Measurements from ENCODE around the gene FAM25C.
"Not testable (repeated sequence)": the region's sequence is repeated elsewhere in the genome, so short reads cannot be mapped to it uniquely, and the experiment has no call there.

Gene FAM25C

GRCh38 chr10:47999691-48000090, at the start of gene FAM25C:
Gene FAM25C, minus strand, starts transcription at chr10:47999791. Its CDS starts 26 bp downstream, at chr10:47999765.
- H3K27ac ChIP-seq, result not testable (repeated sequence)

GRCh38 chr10:48044557-48044956, 45.0 kb upstream of the FAM25C start:
- H3K27ac ChIP-seq, result not testable (repeated sequence)

- H3K27ac ChIP-seq, result not testable (repeated sequence)
Observed at GRCh38 chr10:48031390-48031789, 31.8 kb upstream of the FAM25C start.

- not testable (repeated sequence) for H3K27ac ChIP-seq
Observed at GRCh38 chr10:48002306-48002705, 2.7 kb upstream of the FAM25C start.

- not testable (repeated sequence) for H3K27ac ChIP-seq
Observed at GRCh38 chr10:47994045-47994444, 5.5 kb downstream of the FAM25C start.

GRCh38 chr10:47992560-47992959, 7.0 kb downstream of the FAM25C start:
- H3K27ac ChIP-seq, result not testable (repeated sequence)

- not testable (repeated sequence) for H3K27ac ChIP-seq
Observed at GRCh38 chr10:47991706-47992105, 7.9 kb downstream of the FAM25C start.

- H3K27ac ChIP-seq, result not testable (repeated sequence)
Observed at GRCh38 chr10:47990097-47990496, 9.5 kb downstream of the FAM25C start.

- not testable (repeated sequence) for H3K27ac ChIP-seq
Observed at GRCh38 chr10:47989542-47989950, 10.0 kb downstream of the FAM25C start.

- H3K27ac ChIP-seq, result not testable (repeated sequence)
Observed at GRCh38 chr10:47988718-47989541, 10.7 kb downstream of the FAM25C start.

- H3K27ac ChIP-seq, result not testable (repeated sequence)
Observed at GRCh38 chr10:47987952-47988351, 11.6 kb downstream of the FAM25C start.

GRCh38 chr10:47986413-47987230, 13.0 kb downstream of the FAM25C start:
- H3K27ac ChIP-seq, result not testable (repeated sequence)
- TF ChIP-seq CTCF (conservative IDR thresholded peaks at IDR 0.05), result peak; percentile 42

GRCh38 chr10:47975409-47975808, 24.2 kb downstream of the FAM25C start:
- not testable (repeated sequence) for H3K27ac ChIP-seq

- H3K27ac ChIP-seq, result not testable (repeated sequence)
Observed at GRCh38 chr10:47973131-47973530, 26.5 kb downstream of the FAM25C start.

- H3K27ac ChIP-seq, result not testable (repeated sequence)
Observed at GRCh38 chr10:47972077-47972476, 27.5 kb downstream of the FAM25C start.

- not testable (repeated sequence) for H3K27ac ChIP-seq
Observed at GRCh38 chr10:47971598-47971997, 28.0 kb downstream of the FAM25C start.

GRCh38 chr10:47970047-47970446, 29.5 kb downstream of the FAM25C start:
- H3K27ac ChIP-seq, result not testable (repeated sequence)

GRCh38 chr10:47968988-47969387, 30.6 kb downstream of the FAM25C start:
- H3K27ac ChIP-seq, result not testable (repeated sequence)

GRCh38 chr10:47964280-47965063, 35.1 kb downstream of the FAM25C start:
- H3K27ac ChIP-seq, result not testable (repeated sequence)

- H3K27ac ChIP-seq, result not testable (repeated sequence)
Observed at GRCh38 chr10:47962785-47963184, 36.8 kb downstream of the FAM25C start.

Data from VCaP (cell line).